CD4-positive, alpha-beta T cell (primary cell): ENCODE measurements around the gene KRT20. TPM values are rescaled to one million over a fixed set of nuclear protein-coding genes. Genes with fewer than 3 reads are reported as not detected.

Experiments
- ATAC-seq: fragments of 200-7000 bp; cut with Tn5 transposase; one replicate; pipeline ENCODE4 v1.10.0; 2022; ENCODE audit warnings: mild to moderate bottlenecking; ENCODE audit not compliant: poor library complexity
- CTCF ChIA-PET: fragments of 350-600 bp; sonication (Branson Sonifier 250); formaldehyde crosslinking; loops from one replicate; lab custom pipeline; 2021; ENCODE audit warnings: antibody characterized with exemption, inconsistent platforms; lab: Charles Lee
- POLR2A ChIA-PET: fragments of 350-600 bp; sonication (Branson Sonifier 250); formaldehyde crosslinking; loops from one replicate; lab custom pipeline; 2021; ENCODE audit warnings: antibody characterized with exemption, inconsistent platforms; lab: Charles Lee
- DNase-seq, 14 experiments: peaks; one replicate each; pipeline ENCODE4 v3.0.0-alpha.2; 2013 to 2020; ENCODE audit warnings: mixed read lengths in 2 of 14
- H3K27ac ChIP-seq, 2 donors: one replicate each; pipeline versions ENCODE4 v1.5.1 to v1.7.0; 2013; ENCODE audit warnings: low read length in 2 of 2, low read depth in 1 of 2, mild to moderate bottlenecking in 1 of 2
- H3K27me3 ChIP-seq, 2 experiments: 1 replicate in 1 of 2; 2 replicates in 1 of 2; pipeline versions ENCODE4 v1.6.1 to v1.7.0; 2013; ENCODE audit warnings: low read length in 2 of 2, control low read depth in 1 of 2, mild to moderate bottlenecking in 1 of 2, moderate library complexity in 1 of 2; ENCODE audit not compliant: insufficient read depth in 2 of 2, control insufficient read depth in 1 of 2
- H3K36me3 ChIP-seq: one replicate; pipeline ENCODE4 v1.6.1; 2013; ENCODE audit warnings: low read length, control low read depth; ENCODE audit not compliant: insufficient read depth
- H3K4me1 ChIP-seq: one replicate; pipeline ENCODE4 v1.6.1; 2013; ENCODE audit warnings: low read length, control low read depth; ENCODE audit not compliant: insufficient read depth
- H3K4me3 ChIP-seq: one replicate; pipeline ENCODE4 v1.5.1; 2013; ENCODE audit warnings: mild to moderate bottlenecking, low read length, moderate library complexity
- H3K9me3 ChIP-seq, 2 experiments: 1 replicate in 1 of 2; 2 replicates in 1 of 2; pipeline versions ENCODE4 v1.6.1 to v1.7.0; 2013; ENCODE audit warnings: low read length in 2 of 2, mild to moderate bottlenecking in 2 of 2, control low read depth in 1 of 2, moderate library complexity in 1 of 2; ENCODE audit not compliant: control insufficient read depth in 1 of 2, insufficient read depth in 1 of 2
- H3K27ac Mint-ChIP-seq: one replicate; pipeline ENCODE4 v1.8.0; 2020; ENCODE audit warnings: mixed read lengths
- H3K27me3 Mint-ChIP-seq: one replicate; pipeline ENCODE4 v1.8.0; 2021; ENCODE audit warnings: mixed read lengths
- H3K36me3 Mint-ChIP-seq: one replicate; pipeline ENCODE4 v1.8.0; 2021; ENCODE audit warnings: low read depth, mixed read lengths
- H3K4me1 Mint-ChIP-seq: one replicate; pipeline ENCODE4 v1.8.0; 2021; ENCODE audit warnings: low read depth, mixed read lengths
- H3K4me3 Mint-ChIP-seq: one replicate; pipeline ENCODE4 v1.8.0; 2020; ENCODE audit warnings: mild to moderate bottlenecking, mixed read lengths
- H3K9me3 Mint-ChIP-seq: one replicate; pipeline ENCODE4 v1.8.0; 2020; ENCODE audit warnings: mixed read lengths
- intact Hi-C, 2 experiments: fragments of 100-400 bp; cut with DNase I in 1 of 2; cut with micrococcal nuclease in 1 of 2; formaldehyde crosslinking; loops; one replicate each; pipeline versions ENCODE4 v1.15.1 to v1.9.0; 2023 to 2025; cut with DNase I, micrococcal nuclease
- total RNA-seq, 174 experiments: library from RNA in 2 of 174; stranded (reverse) in 2 of 174; gene quantifications; one replicate each; pipeline ENCODE4 v1.2.3 and lab custom pipeline; 2021 to 2026
- TF ChIP-seq, protein P1 (sequence below): fragments of 200-600 bp; IDR thresholded peaks from one replicate; pipeline ENCODE4 v1.8.0; 2022; ENCODE audit warnings: antibody characterized with exemption, mild to moderate bottlenecking

KRT20 gene
- total RNA-seq, 2 experiments from 2014 or later: not detected

DNA sequence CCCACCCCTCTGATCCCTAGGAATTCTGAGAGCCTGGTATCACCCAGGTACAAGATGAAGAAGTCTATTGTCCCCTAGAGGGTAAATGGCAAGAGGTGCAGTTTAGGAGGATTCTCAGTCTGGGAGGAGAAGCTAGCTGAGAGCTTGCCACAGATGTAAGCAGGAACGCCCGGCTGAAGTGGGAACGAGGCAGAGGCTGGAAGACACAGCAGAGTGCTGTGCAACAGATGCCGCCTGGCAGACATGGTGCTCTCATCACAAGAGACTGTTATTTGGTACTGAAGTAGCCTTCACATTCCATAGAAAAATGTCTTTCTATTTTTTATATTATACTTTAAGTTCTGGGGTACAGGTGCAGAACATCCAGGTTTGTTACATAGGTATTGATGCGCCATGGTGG lies 20.3 kb upstream of the KRT20 start:
- Mint-ChIP-seq H3K27ac (no peak overlapping the region), H3K27me3 (peaks cover 69% of the 10 kb centered on the region), H3K4me3 (no peak overlapping the region), H3K36me3 (no peaks in the 10 kb centered on the region), H3K4me1 (no peaks in the 10 kb centered on the region), H3K9me3 (no peaks in the 10 kb centered on the region)
- Histone ChIP-seq H3K36me3 (no peaks in the 10 kb centered on the region), H3K27ac (no peak overlapping the region), H3K4me3 (no peak overlapping the region), H3K4me1 (no peaks in the 10 kb centered on the region), H3K27me3 (peaks cover 2 to 25% of the 10 kb centered on the region in 2 experiments), H3K9me3 (no peaks in the 10 kb centered on the region)
- intact Hi-C loops: loop anchor here in 1 of 2 experiments (5.0 kb wide), 1 partner anchor 402 kb away; the partner anchor contains the start of gene KRTAP16-1
- DNase-seq (no peak), ATAC-seq (no peak)
- POLR2A ChIA-PET: no interaction called here
- TF ChIP-seq, protein P1, sequence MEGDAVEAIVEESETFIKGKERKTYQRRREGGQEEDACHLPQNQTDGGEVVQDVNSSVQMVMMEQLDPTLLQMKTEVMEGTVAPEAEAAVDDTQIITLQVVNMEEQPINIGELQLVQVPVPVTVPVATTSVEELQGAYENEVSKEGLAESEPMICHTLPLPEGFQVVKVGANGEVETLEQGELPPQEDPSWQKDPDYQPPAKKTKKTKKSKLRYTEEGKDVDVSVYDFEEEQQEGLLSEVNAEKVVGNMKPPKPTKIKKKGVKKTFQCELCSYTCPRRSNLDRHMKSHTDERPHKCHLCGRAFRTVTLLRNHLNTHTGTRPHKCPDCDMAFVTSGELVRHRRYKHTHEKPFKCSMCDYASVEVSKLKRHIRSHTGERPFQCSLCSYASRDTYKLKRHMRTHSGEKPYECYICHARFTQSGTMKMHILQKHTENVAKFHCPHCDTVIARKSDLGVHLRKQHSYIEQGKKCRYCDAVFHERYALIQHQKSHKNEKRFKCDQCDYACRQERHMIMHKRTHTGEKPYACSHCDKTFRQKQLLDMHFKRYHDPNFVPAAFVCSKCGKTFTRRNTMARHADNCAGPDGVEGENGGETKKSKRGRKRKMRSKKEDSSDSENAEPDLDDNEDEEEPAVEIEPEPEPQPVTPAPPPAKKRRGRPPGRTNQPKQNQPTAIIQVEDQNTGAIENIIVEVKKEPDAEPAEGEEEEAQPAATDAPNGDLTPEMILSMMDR: no peak
- CTCF ChIA-PET: no interaction called here

DNA sequence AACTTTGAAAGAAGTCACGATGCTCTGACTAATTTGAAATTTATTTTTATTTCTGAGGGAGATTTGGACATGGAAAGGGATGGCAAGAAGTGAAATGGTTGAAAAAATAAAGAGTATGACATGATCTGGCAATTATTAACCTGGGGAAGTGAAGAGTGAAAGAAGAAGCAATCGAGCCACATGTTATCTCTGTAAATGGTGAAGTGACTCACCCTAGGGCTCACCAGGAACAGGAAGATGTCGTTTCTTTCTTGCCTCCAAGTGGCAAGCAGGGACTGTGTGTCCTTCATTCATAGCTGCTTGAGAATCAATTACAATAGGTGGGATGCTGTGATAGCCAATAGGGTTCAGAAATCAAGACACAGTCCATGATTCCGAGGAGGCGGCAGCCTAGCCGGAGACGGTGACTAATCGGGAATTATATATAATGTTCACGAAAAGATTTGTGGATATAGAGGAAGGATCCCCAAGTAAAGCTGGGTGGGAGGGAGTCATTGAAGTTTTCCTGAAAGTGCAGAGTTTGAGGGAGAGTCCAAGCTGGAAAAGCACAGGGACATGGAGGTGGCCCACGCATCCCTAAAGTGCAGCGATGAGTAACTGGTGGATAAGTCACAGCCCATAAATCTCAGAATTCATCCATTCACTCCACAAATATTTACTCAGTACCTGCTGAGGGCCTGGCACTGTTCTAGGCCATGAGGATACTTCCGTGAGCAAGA lies 18.2 kb upstream of the KRT20 start:
- no peaks in the 10 kb centered on the region for H3K36me3 Mint-ChIP-seq
- no peak overlapping the region for H3K27ac ChIP-seq
- no peak overlapping the region for H3K4me3 ChIP-seq
- ChIA-PET CTCF (no interaction called here), POLR2A (no interaction called here)
- H3K4me1 Mint-ChIP-seq: no peaks in the 10 kb centered on the region
- DNase-seq (peak in 1 of 14 experiments; percentile 16), ATAC-seq (no peak)
- peaks cover 60% of the 10 kb centered on the region for H3K27me3 Mint-ChIP-seq
- H3K27ac Mint-ChIP-seq: no peak overlapping the region
- H3K4me1 ChIP-seq: no peaks in the 10 kb centered on the region
- TF ChIP-seq, protein P1: no peak
- H3K9me3 ChIP-seq: no peaks in the 10 kb centered on the region
- no peak overlapping the region for H3K4me3 Mint-ChIP-seq
- no peaks in the 10 kb centered on the region for H3K36me3 ChIP-seq
- no peaks in the 10 kb centered on the region for H3K9me3 Mint-ChIP-seq
- peaks cover under 1 to 20% of the 10 kb centered on the region in 2 experiments for H3K27me3 ChIP-seq
- intact Hi-C loops: no loop called here

DNA sequence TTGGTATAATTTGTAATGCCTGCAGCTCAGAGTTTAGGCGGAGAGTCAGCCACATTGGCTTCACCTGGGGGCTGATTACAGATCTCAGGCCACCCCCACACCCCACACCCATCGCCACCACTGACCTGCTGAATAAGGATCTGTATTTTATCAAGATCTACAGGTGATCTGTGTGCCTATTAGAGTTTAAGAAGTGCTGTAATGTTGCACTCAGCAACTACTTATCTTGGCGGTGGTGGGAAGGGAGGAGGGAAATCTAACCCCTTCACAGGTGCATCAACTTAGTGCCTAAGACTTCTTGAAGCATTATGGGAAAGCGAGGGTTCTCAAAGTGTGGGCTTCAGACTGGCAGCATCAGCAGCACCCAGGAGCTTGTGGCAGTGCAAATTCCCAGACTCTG lies 17.5 kb upstream of the KRT20 start:
- no peak overlapping the region for H3K4me3 Mint-ChIP-seq
- intact Hi-C loops: no loop called here
- DNase-seq (no peak), ATAC-seq (no peak)
- no peak overlapping the region for H3K27ac ChIP-seq
- H3K27me3 ChIP-seq: peaks cover 2 to 13% of the 10 kb centered on the region in 2 experiments
- H3K4me1 Mint-ChIP-seq: no peaks in the 10 kb centered on the region
- no peaks in the 10 kb centered on the region for H3K4me1 ChIP-seq
- peaks cover 62% of the 10 kb centered on the region for H3K27me3 Mint-ChIP-seq
- ChIA-PET POLR2A (no interaction called here), CTCF (no interaction called here)
- H3K36me3 Mint-ChIP-seq: no peaks in the 10 kb centered on the region
- TF ChIP-seq, protein P1: no peak
- no peaks in the 10 kb centered on the region for H3K36me3 ChIP-seq
- H3K27ac Mint-ChIP-seq: no peak overlapping the region
- H3K4me3 ChIP-seq: no peak overlapping the region
- no peaks in the 10 kb centered on the region for H3K9me3 ChIP-seq
- no peaks in the 10 kb centered on the region for H3K9me3 Mint-ChIP-seq
